HG03571 (cell line): Measurements from ENCODE around the gene FOXRED2.
"Not testable (repeated sequence)": the region's sequence is repeated elsewhere in the genome, so short reads cannot be mapped to it uniquely, and the experiment has no call there.

Source experiments
- ATAC-seq: cut with Tn5 transposase; IDR thresholded peaks from one replicate; pipeline ENCODE4 v1.9.1; 2021; ENCODE audit not compliant: unreplicated experiment

Gene FOXRED2

DNA sequence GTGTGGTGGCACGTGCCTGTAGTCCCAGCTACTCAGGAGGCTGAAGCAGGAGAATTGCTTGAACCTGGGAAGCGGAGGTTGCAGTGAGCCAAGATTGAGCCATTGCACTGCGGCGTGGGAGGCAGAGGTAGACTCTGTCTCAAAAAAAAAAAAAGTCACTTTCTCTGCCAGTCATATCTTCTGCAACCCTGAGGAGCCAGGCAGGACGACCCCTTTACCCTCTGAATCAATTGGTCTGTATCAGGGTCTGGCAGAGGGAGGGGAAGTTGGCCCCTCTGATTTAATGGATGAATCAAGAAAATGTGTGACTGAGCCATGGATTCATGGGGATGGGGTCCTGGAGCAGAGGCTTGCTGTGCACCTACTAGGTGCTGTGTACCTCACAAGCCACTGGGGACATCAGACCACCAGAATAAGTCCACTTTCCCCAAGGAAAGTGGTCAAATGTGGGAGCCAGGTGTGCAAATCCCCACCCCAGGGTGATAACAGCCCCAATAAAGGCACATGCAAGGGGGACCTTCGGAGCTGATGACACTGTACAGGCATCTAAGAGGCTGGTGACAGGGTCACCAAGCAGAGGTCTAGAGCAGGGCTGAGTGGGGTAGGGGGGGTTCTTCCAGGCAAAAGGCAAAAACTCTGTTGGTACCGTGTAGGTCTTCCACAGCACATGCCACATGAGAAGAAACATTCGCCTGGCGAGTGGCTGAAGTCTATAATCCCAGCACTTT, 54.4 kb downstream of the FOXRED2 start:
- no peak for ATAC-seq

DNA sequence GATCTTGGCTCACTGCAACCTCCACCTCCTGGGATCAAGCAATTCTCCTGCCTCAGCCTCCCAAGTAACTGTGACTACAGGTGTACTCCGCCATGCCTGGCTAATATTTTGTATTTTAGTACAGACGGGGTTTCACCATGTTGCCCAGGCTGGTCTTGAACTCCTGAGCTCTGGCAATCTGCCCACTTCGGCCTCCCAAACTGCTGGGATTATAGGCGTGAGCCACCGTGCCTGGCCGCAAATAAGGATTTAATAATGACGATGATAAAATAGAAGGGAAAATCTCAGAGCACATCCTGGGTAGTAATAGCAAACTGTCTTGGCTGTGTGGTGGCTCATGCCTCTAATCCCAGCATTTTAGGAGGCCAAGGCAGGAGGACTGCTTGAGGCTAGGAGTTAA, 55.9 kb downstream of the FOXRED2 start:
- not testable (repeated sequence) for ATAC-seq

DNA sequence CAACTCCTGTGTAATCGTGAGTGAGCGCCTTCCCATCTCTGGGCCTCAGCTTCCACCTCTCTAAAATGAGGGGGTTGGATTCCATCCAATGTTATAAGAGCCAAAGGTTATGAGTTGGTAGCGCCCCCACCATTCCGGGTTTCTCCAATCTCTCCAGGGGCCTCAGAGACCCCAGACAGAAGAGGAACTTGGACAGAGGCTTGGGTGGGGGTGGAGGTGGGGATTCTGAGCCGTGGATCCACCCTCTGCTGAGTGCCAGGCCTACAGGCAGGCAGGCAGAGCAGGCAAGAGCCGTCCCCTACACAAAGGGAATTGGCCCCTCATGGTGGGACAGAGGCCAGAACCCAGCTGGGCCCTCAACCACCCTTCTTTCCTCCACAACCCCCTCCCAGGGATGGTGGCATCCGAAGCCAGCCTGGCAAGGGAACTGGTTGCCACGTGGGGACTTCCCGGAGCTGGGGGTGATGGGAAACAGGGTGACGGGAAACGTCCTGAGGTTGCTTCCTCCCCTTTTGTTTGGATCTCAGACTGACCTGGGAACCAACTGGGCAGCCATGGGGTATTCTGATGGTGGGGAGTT, 57.2 kb downstream of the FOXRED2 start:
- no peak for ATAC-seq

DNA sequence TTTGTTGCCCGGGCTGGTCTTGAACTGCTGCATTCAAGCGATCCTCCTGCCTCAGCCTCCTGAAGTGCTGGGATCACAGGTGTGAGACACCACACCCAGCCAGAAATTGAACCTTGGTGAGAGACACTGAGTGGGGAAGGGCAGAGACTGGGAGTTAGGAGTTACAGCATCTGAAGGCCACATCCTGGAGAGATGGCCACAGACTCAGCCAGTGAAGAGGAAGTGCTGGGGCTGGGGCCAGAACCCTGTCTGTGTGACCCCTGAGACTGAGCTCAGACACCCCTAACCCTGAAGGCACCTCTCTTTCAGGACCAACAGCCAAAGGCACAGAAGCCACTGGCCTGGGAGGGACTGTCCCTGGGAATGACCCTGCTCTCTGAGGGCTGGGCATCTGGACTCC, 59.2 kb downstream of the FOXRED2 start:
- no peak for ATAC-seq

DNA sequence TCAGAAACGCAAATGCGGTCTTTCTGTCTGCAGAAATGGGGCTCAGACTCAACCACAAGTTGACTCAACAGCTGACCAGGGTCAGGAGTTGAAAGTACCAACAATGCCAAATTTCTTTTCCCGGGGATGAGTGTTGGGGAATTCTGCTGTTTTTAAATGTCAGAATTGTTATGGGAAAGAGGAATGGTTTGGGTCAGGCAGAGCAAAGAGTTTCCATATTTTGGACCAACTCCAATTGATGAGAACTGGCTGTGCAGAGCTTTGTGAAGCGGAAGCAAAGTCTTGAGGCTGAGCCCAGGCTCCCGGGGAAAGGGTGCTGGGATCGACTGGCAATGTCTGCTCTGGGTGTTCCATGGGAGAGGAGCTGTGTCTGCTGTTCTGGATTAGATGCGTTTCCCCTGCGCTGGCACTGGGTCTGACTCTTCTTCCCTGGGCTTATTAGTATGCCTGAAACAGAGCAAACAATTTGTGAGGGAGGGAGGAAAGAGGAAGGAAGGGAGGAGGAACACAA, 61.6 kb downstream of the FOXRED2 start:
- no peak for ATAC-seq

DNA sequence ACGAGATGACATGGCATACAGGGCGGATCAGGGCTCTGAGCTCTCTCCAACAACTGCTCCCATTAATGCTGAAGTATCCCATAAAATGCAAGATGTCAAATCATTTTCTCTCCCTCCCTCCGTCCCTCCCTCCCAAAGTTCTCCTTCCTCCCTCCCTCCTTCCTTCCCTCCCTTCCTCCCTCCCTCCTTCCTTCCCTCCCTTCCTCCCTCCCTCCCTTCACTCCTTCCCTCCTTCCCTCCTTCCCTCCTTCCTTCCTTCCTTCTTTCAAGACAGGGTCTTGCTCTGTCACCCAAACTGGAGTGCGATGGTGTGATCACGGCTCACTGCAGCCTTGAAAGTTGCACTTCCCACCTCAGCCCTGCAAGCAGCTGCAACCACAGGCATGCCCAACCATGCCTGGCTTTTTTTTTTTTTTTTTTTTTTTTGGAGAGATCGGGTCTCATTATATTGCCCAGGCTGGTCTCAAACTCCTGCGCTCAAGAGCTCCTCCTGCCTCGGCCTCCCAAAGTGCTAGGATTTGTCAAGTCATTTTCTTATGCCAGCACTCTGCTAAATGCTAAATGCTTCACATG, 63.6 kb downstream of the FOXRED2 start:
- ATAC-seq = no peak

DNA sequence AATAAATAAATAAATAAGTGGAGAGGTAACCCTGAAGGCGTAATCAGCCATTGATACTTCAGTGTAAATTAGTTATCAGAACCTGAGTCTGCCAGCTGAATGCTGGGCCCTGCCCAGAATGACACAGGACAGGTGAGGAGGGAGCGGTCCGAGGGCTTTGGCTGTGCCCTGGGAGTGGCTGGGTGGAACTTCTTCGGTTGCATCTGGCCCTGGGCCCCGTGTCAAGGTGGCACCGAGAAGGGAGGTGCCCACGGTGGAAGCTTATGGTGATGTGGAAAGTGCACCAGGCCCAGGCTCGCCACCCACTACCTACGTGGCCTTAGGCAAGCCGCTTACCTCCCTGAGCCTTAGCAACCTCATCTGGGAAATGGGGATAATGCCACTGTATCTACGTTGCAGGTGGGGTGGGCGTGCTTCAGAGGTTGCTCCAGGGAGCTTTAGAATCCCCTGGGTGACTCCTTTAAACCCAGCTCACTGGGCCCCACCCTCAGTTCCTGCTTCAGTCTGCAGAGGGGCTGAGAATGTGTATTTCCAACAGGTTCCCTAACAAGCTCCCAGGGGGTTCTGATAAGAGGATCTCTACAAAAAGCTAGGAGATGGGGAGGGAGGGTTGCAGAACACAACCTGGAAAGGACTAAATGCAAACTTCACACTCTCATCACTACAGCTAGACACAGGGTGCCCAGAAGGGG, 64.2 kb downstream of the FOXRED2 start:
- no peak for ATAC-seq

DNA sequence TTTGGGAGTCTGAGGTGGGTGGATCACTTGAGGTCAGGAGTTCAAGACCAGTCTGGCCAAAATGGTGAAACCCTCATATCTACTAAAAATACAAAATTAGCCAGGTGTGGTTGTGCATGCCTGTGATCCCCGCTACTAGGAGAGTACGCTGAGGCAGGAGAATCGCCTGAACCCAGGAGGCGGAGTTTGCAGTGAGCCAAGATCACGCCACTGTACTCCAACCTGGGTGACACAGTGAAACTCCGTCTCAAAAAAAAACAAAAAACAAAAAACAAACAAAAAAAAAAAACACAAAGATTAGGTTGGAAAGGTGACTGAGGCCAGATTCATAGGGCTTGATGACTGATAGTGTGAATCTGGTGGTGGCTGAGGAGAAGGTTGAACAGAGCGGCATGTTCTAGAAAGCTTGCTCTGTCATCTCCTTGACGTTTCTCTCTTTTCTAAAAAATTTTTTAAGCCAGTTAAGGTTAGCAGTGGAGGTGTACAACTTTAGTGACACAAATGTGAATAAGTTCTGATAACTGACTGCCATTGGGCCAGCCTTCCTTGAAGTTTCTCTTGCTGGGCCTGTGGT, 66.3 kb downstream of the FOXRED2 start:
- no peak for ATAC-seq

DNA sequence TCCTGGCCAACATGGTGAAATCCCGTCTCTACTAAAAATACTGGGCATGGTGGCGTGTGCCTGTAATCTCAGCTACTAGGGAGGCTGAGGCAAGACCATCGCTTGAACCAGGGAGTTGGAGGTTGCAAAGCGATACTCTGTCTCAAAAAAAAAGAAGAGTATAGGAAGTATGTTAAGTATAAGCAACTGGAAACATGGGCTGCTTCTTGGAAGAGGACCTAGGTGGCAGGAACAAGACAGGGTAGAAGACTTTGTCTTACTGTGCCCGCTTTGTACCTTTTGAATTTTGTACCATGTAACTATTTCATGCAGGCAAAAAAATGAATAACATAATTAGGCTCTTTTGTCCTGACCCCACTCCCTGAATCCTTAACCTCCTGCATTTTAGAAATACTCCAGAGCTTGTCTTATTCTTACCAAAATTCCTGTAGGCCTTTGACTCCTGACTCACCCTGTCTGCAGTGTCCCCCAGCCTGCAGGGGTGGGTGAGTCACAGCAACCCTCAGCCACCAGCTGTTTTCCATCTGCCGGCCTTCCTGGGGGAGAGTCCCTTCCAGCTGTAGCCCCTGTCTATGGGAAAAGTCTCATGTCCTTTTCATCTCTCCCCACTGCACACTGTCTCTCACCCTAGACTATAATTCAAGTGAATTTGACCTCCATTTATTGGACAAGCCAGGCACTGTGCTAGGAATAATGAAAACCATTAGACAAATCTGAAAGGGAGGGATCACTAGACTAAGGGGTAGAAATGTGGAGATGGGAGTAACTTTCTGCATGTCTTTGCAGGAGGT, 67.2 kb downstream of the FOXRED2 start:
- no peak for ATAC-seq
